ENCODE data around the gene FAAH.

FAAH gene

GRCh38 chr1:46418976-46419375 is 24.9 kb downstream of the FAAH start:
- Histone ChIP-seq H3K9me3 (ENCODE audit: control insufficient read depth in 2 of 2, low read length in 2 of 2) (no peaks in the 10 kb centered on the region), H3K9ac (ENCODE audit: low read depth in 1 of 2, low read length in 2 of 2) (no peak overlapping the region), H3K4me3 (ENCODE audit: low read length in 2 of 2) (no peak overlapping the region), H3K4me1 (ENCODE audit: control insufficient read depth in 2 of 2, insufficient read depth in 2 of 2, low read length in 2 of 2) (no peaks in the 10 kb centered on the region), H3K27me3 (ENCODE audit: control insufficient read depth in 2 of 2, insufficient read depth in 2 of 2, low read length in 2 of 2) (peaks cover 0 to 7% of the 10 kb centered on the region in 2 donors), H3K36me3 (ENCODE audit: control insufficient read depth in 2 of 2, insufficient read depth in 2 of 2, low read length in 2 of 2) (peaks cover under 1 to 2% of the 10 kb centered on the region in 2 donors), H3K27ac (ENCODE audit: low read depth in 2 of 2, low read length in 2 of 2) (no peak overlapping the region)

GRCh38 chr1:46420533-46420915 is 26.4 kb downstream of the FAAH start:
- Histone ChIP-seq H3K4me3 (ENCODE audit: low read length in 2 of 2) (no peak overlapping the region), H3K36me3 (ENCODE audit: control insufficient read depth in 2 of 2, insufficient read depth in 2 of 2, low read length in 2 of 2) (no peaks in the 10 kb centered on the region), H3K27me3 (ENCODE audit: control insufficient read depth in 2 of 2, insufficient read depth in 2 of 2, low read length in 2 of 2) (peaks cover 0 to 16% of the 10 kb centered on the region in 2 donors), H3K4me1 (ENCODE audit: control insufficient read depth in 2 of 2, insufficient read depth in 2 of 2, low read length in 2 of 2) (no peaks in the 10 kb centered on the region), H3K9ac (ENCODE audit: low read depth in 1 of 2, low read length in 2 of 2) (no peak overlapping the region), H3K9me3 (ENCODE audit: control insufficient read depth in 2 of 2, low read length in 2 of 2) (no peaks in the 10 kb centered on the region), H3K27ac (ENCODE audit: low read depth in 2 of 2, low read length in 2 of 2) (no peak overlapping the region)

- Histone ChIP-seq H3K27me3 (ENCODE audit: control insufficient read depth in 2 of 2, insufficient read depth in 2 of 2, low read length in 2 of 2) (peaks cover 0 to 16% of the 10 kb centered on the region in 2 donors), H3K27ac (ENCODE audit: low read depth in 2 of 2, low read length in 2 of 2) (no peak overlapping the region), H3K4me1 (ENCODE audit: control insufficient read depth in 2 of 2, insufficient read depth in 2 of 2, low read length in 2 of 2) (no peaks in the 10 kb centered on the region), H3K36me3 (ENCODE audit: control insufficient read depth in 2 of 2, insufficient read depth in 2 of 2, low read length in 2 of 2) (no peaks in the 10 kb centered on the region), H3K9me3 (ENCODE audit: control insufficient read depth in 2 of 2, low read length in 2 of 2) (no peaks in the 10 kb centered on the region), H3K9ac (ENCODE audit: low read depth in 1 of 2, low read length in 2 of 2) (no peak overlapping the region), H3K4me3 (ENCODE audit: low read length in 2 of 2) (no peak overlapping the region)
Measured at GRCh38 chr1:46421739-46422138, 27.6 kb downstream of the FAAH start.

GRCh38 chr1:46422261-46422871 is 28.2 kb downstream of the FAAH start:
- no peak overlapping the region for H3K4me3 ChIP-seq (ENCODE audit: low read length in 2 of 2)
- no peaks in the 10 kb centered on the region for H3K9me3 ChIP-seq (ENCODE audit: control insufficient read depth in 2 of 2, low read length in 2 of 2)
- no peaks in the 10 kb centered on the region for H3K36me3 ChIP-seq (ENCODE audit: control insufficient read depth in 2 of 2, insufficient read depth in 2 of 2, low read length in 2 of 2)
- peaks cover 0 to 16% of the 10 kb centered on the region in 2 donors for H3K27me3 ChIP-seq (ENCODE audit: control insufficient read depth in 2 of 2, insufficient read depth in 2 of 2, low read length in 2 of 2)
- H3K9ac ChIP-seq (ENCODE audit: low read depth in 1 of 2, low read length in 2 of 2), result no peak overlapping the region
- H3K4me1 ChIP-seq (ENCODE audit: control insufficient read depth in 2 of 2, insufficient read depth in 2 of 2, low read length in 2 of 2), result no peaks in the 10 kb centered on the region
- H3K27ac ChIP-seq (ENCODE audit: low read depth in 2 of 2, low read length in 2 of 2), result no peak overlapping the region

GRCh38 chr1:46423574-46424240 is 29.6 kb downstream of the FAAH start:
- H3K9ac ChIP-seq (ENCODE audit: low read depth in 1 of 2, low read length in 2 of 2), result no peak overlapping the region

GRCh38 chr1:46424730-46425129 is 30.6 kb downstream of the FAAH start:
- H3K9me3 ChIP-seq (ENCODE audit: control insufficient read depth in 2 of 2, low read length in 2 of 2), result no peaks in the 10 kb centered on the region
- no peaks in the 10 kb centered on the region for H3K4me1 ChIP-seq (ENCODE audit: control insufficient read depth in 2 of 2, insufficient read depth in 2 of 2, low read length in 2 of 2)
- H3K36me3 ChIP-seq (ENCODE audit: control insufficient read depth in 2 of 2, insufficient read depth in 2 of 2, low read length in 2 of 2), result no peaks in the 10 kb centered on the region
- H3K27me3 ChIP-seq (ENCODE audit: control insufficient read depth in 2 of 2, insufficient read depth in 2 of 2, low read length in 2 of 2), result peaks cover 0 to 16% of the 10 kb centered on the region in 2 donors
- no peak overlapping the region for H3K4me3 ChIP-seq (ENCODE audit: low read length in 2 of 2)
- no peak overlapping the region for H3K27ac ChIP-seq (ENCODE audit: low read depth in 2 of 2, low read length in 2 of 2)
- no peak overlapping the region for H3K9ac ChIP-seq (ENCODE audit: low read depth in 1 of 2, low read length in 2 of 2)

More at GRCh38 chr1:46423574-46424240, 29.6 kb downstream of the FAAH start:
- Histone ChIP-seq H3K9me3 (ENCODE audit: control insufficient read depth in 2 of 2, low read length in 2 of 2) (no peaks in the 10 kb centered on the region), H3K27ac (ENCODE audit: low read depth in 2 of 2, low read length in 2 of 2) (no peak overlapping the region), H3K4me3 (ENCODE audit: low read length in 2 of 2) (no peak overlapping the region), H3K4me1 (ENCODE audit: control insufficient read depth in 2 of 2, insufficient read depth in 2 of 2, low read length in 2 of 2) (no peaks in the 10 kb centered on the region), H3K36me3 (ENCODE audit: control insufficient read depth in 2 of 2, insufficient read depth in 2 of 2, low read length in 2 of 2) (no peaks in the 10 kb centered on the region), H3K27me3 (ENCODE audit: control insufficient read depth in 2 of 2, insufficient read depth in 2 of 2, low read length in 2 of 2) (peaks cover 0 to 16% of the 10 kb centered on the region in 2 donors)

- no peak overlapping the region for H3K9ac ChIP-seq (ENCODE audit: low read depth in 1 of 2, low read length in 2 of 2)
- no peak overlapping the region for H3K27ac ChIP-seq (ENCODE audit: low read depth in 2 of 2, low read length in 2 of 2)
- H3K4me1 ChIP-seq (ENCODE audit: control insufficient read depth in 2 of 2, insufficient read depth in 2 of 2, low read length in 2 of 2), result no peaks in the 10 kb centered on the region
- no peaks in the 10 kb centered on the region for H3K36me3 ChIP-seq (ENCODE audit: control insufficient read depth in 2 of 2, insufficient read depth in 2 of 2, low read length in 2 of 2)
- no peaks in the 10 kb centered on the region for H3K9me3 ChIP-seq (ENCODE audit: control insufficient read depth in 2 of 2, low read length in 2 of 2)
- no peak overlapping the region for H3K4me3 ChIP-seq (ENCODE audit: low read length in 2 of 2)
- H3K27me3 ChIP-seq (ENCODE audit: control insufficient read depth in 2 of 2, insufficient read depth in 2 of 2, low read length in 2 of 2), result peaks cover 0 to 16% of the 10 kb centered on the region in 2 donors
Measured at GRCh38 chr1:46425726-46426125, 31.6 kb downstream of the FAAH start.

GRCh38 chr1:46427541-46427940 is 33.4 kb downstream of the FAAH start:
- Histone ChIP-seq H3K27me3 (ENCODE audit: control insufficient read depth in 2 of 2, insufficient read depth in 2 of 2, low read length in 2 of 2) (peaks cover 0 to 14% of the 10 kb centered on the region in 2 donors), H3K36me3 (ENCODE audit: control insufficient read depth in 2 of 2, insufficient read depth in 2 of 2, low read length in 2 of 2) (no peaks in the 10 kb centered on the region), H3K4me1 (ENCODE audit: control insufficient read depth in 2 of 2, insufficient read depth in 2 of 2, low read length in 2 of 2) (no peaks in the 10 kb centered on the region), H3K4me3 (ENCODE audit: low read length in 2 of 2) (no peak overlapping the region), H3K9me3 (ENCODE audit: control insufficient read depth in 2 of 2, low read length in 2 of 2) (no peaks in the 10 kb centered on the region), H3K9ac (ENCODE audit: low read depth in 1 of 2, low read length in 2 of 2) (no peak overlapping the region), H3K27ac (ENCODE audit: low read depth in 2 of 2, low read length in 2 of 2) (no peak overlapping the region)

GRCh38 chr1:46429436-46429835 is 35.3 kb downstream of the FAAH start:
- Histone ChIP-seq H3K27me3 (ENCODE audit: control insufficient read depth in 2 of 2, insufficient read depth in 2 of 2, low read length in 2 of 2) (peaks cover 0 to 9% of the 10 kb centered on the region in 2 donors), H3K27ac (ENCODE audit: low read depth in 2 of 2, low read length in 2 of 2) (no peak overlapping the region), H3K4me1 (ENCODE audit: control insufficient read depth in 2 of 2, insufficient read depth in 2 of 2, low read length in 2 of 2) (no peaks in the 10 kb centered on the region), H3K9me3 (ENCODE audit: control insufficient read depth in 2 of 2, low read length in 2 of 2) (no peaks in the 10 kb centered on the region), H3K9ac (ENCODE audit: low read depth in 1 of 2, low read length in 2 of 2) (no peak overlapping the region), H3K4me3 (ENCODE audit: low read length in 2 of 2) (no peak overlapping the region), H3K36me3 (ENCODE audit: control insufficient read depth in 2 of 2, insufficient read depth in 2 of 2, low read length in 2 of 2) (no peaks in the 10 kb centered on the region)

- no peak overlapping the region for H3K27ac ChIP-seq (ENCODE audit: low read depth in 2 of 2, low read length in 2 of 2)
- H3K36me3 ChIP-seq (ENCODE audit: control insufficient read depth in 2 of 2, insufficient read depth in 2 of 2, low read length in 2 of 2), result no peaks in the 10 kb centered on the region
- H3K4me1 ChIP-seq (ENCODE audit: control insufficient read depth in 2 of 2, insufficient read depth in 2 of 2, low read length in 2 of 2), result no peaks in the 10 kb centered on the region
- no peaks in the 10 kb centered on the region for H3K27me3 ChIP-seq (ENCODE audit: control insufficient read depth in 2 of 2, insufficient read depth in 2 of 2, low read length in 2 of 2)
- no peaks in the 10 kb centered on the region for H3K9me3 ChIP-seq (ENCODE audit: control insufficient read depth in 2 of 2, low read length in 2 of 2)
- H3K4me3 ChIP-seq (ENCODE audit: low read length in 2 of 2), result no peak overlapping the region
- no peak overlapping the region for H3K9ac ChIP-seq (ENCODE audit: low read depth in 1 of 2, low read length in 2 of 2)
Measured at GRCh38 chr1:46431695-46432094, 37.6 kb downstream of the FAAH start.

Measured in mucosa of rectum (tissue), 2 donors.